ENCODE data around the gene LSM10. TPM values are rescaled to one million over a fixed set of nuclear protein-coding genes. Genes with fewer than 3 reads are reported as not detected.

Gene LSM10
- total and polyA plus RNA-seq, 10 donors, result 42.9 to 87.6 (median 59.2) TPM

GRCh38 chr1:36438715-36439114, 41.0 kb upstream of the LSM10 start:
- no peak overlapping the region for H3K4me3 ChIP-seq
- H3K27me3 ChIP-seq (replicated peaks in 1 of 7), result no peaks in the 10 kb centered on the region
- intact Hi-C loops (cut with DNase I; ENCODE audit: low total_unique reads), result no loop called here
- no peak overlapping the region for H3K27ac ChIP-seq
- H3K36me3 ChIP-seq, result no peaks in the 10 kb centered on the region
- no peak for DNase-seq
- TF ChIP-seq POLR2A (IDR thresholded peaks at IDR 0.05) (no peak), POLR2AphosphoS5 (IDR thresholded peaks at IDR 0.05) (no peak), CTCF (IDR thresholded peaks at IDR 0.05 in 8 of 11, conservative IDR thresholded peaks at IDR 0.05 in 3 of 11) (no peak)
- no peaks in the 10 kb centered on the region for H3K9me3 ChIP-seq
- no peaks in the 10 kb centered on the region for H3K4me1 ChIP-seq
- WGBS, 5 donors, result 93 to 97% (median 96%) methylated on average over 4 of the region's 4 CpGs

GRCh38 chr1:36436821-36437220, 39.1 kb upstream of the LSM10 start:
- intact Hi-C loops (cut with DNase I; ENCODE audit: low total_unique reads), result no loop called here
- Histone ChIP-seq H3K9me3 (no peaks in the 10 kb centered on the region), H3K36me3 (peaks cover 0 to 7% (median 0%) of the 10 kb centered on the region in 6 donors), H3K4me3 (no peak overlapping the region), H3K27me3 (replicated peaks in 1 of 7) (no peaks in the 10 kb centered on the region), H3K27ac (no peak overlapping the region), H3K4me1 (no peaks in the 10 kb centered on the region)
- no peak for DNase-seq
- no peak for TF ChIP-seq CTCF (IDR thresholded peaks at IDR 0.05 in 8 of 11, conservative IDR thresholded peaks at IDR 0.05 in 3 of 11)
- no peak for TF ChIP-seq POLR2AphosphoS5 (IDR thresholded peaks at IDR 0.05)
- TF ChIP-seq POLR2A (IDR thresholded peaks at IDR 0.05), result no peak
- WGBS, 5 donors, result 64 to 97% (median 89%) methylated on average over 1 of the region's 1 CpG

GRCh38 chr1:36433102-36433501, 35.4 kb upstream of the LSM10 start:
- Histone ChIP-seq H3K9me3 (no peaks in the 10 kb centered on the region), H3K4me3 (no peak overlapping the region), H3K27ac (no peak overlapping the region), H3K27me3 (replicated peaks in 1 of 7) (no peaks in the 10 kb centered on the region), H3K36me3 (peaks cover 0 to 15% (median 0%) of the 10 kb centered on the region in 6 donors), H3K4me1 (no peaks in the 10 kb centered on the region)
- WGBS, 5 donors, result 50 to 63% (median 62%) methylated on average over 1 of the region's 1 CpG
- no peak for TF ChIP-seq POLR2A (IDR thresholded peaks at IDR 0.05)
- no peak for TF ChIP-seq POLR2AphosphoS5 (IDR thresholded peaks at IDR 0.05)
- no peak for TF ChIP-seq CTCF (IDR thresholded peaks at IDR 0.05 in 8 of 11, conservative IDR thresholded peaks at IDR 0.05 in 3 of 11)
- no peak for DNase-seq
- intact Hi-C loops (cut with DNase I; ENCODE audit: low total_unique reads), result no loop called here

GRCh38 chr1:36432616-36433015, 34.9 kb upstream of the LSM10 start:
- Histone ChIP-seq H3K27me3 (replicated peaks in 1 of 7) (no peaks in the 10 kb centered on the region), H3K9me3 (no peaks in the 10 kb centered on the region), H3K4me3 (no peak overlapping the region), H3K27ac (no peak overlapping the region), H3K4me1 (no peaks in the 10 kb centered on the region), H3K36me3 (peaks cover 0 to 15% (median 0%) of the 10 kb centered on the region in 6 donors)
- intact Hi-C loops (cut with DNase I; ENCODE audit: low total_unique reads), result no loop called here
- WGBS, 5 donors, result 66 to 94% (median 85%) methylated on average over 4 of the region's 4 CpGs
- DNase-seq, result no peak
- TF ChIP-seq POLR2AphosphoS5 (IDR thresholded peaks at IDR 0.05) (no peak), POLR2A (IDR thresholded peaks at IDR 0.05) (no peak), CTCF (IDR thresholded peaks at IDR 0.05 in 8 of 11, conservative IDR thresholded peaks at IDR 0.05 in 3 of 11) (no peak)

All from spleen (tissue), 11 donors.